AG04450 (cell line): ENCODE data around the gene MFSD11. TPM values are rescaled to one million over a fixed set of nuclear protein-coding genes. Genes with fewer than 3 reads are reported as not detected.

Experiments used
- CTCF ChIA-PET: fragments of 300-600, 350-600 bp; formaldehyde crosslinking; extraction: SDS; loops from one replicate; lab custom pipeline; 2022; ENCODE audit warnings: antibody characterized with exemption, inconsistent platforms; lab: Charles Lee
- POLR2A ChIA-PET: fragments of 350-600 bp; formaldehyde crosslinking; extraction: SDS; loops from one replicate; lab custom pipeline; 2021; ENCODE audit warnings: antibody characterized with exemption, inconsistent platforms; lab: Yijun Ruan, JAX
- DNase-seq: peaks from one replicate; pipeline ENCODE4 v3.0.0-alpha.2; 2011; ENCODE audit warnings: low read depth, low spot score
- H3K27ac ChIP-seq: one replicate; pipeline ENCODE4 v1.5.1; 2012; ENCODE audit warnings: low read depth, low read length, control low read depth
- H3K27me3 ChIP-seq: one replicate; pipeline ENCODE4 v1.6.0; 2012; ENCODE audit warnings: low read length; ENCODE audit not compliant: control insufficient read depth, insufficient read depth
- H3K4me3 ChIP-seq: 2 replicates; pipeline ENCODE4 v1.5.1; 2011; ENCODE audit warnings: mild to moderate bottlenecking, low read depth, low read length, control low read depth
- H3K9me3 ChIP-seq: 2 replicates; pipeline ENCODE4 v1.5.1; 2012; ENCODE audit warnings: low read length; ENCODE audit not compliant: control insufficient read depth, insufficient read depth
- CTCF ChIP-seq: IDR thresholded peaks from 2 replicates; pipeline ENCODE4 v1.5.1; 2011; ENCODE audit warnings: low read depth, low read length, control low read depth, inconsistent platforms
- polyA plus RNA-seq: library from polyadenylated mRNA; depleted of rRNA; stranded (reverse); fragments of >200 nt; gene quantifications from 2 replicates; pipeline ENCODE4 v1.2.3, GENCODE V29; 2011

The MFSD11 gene
- polyA plus RNA-seq, 1 experiment: 21.1 TPM

GRCh38 chr17:76702941-76703637, 34.8 kb upstream of the MFSD11 start:
- ChIA-PET POLR2A (no interaction called here), CTCF (interaction anchor here (0.9 to 3.1 kb wide), 2 partner anchors 12 to 180 kb away, joined by 5 to 18 read pairs; no protein-coding TSS in a partner anchor)
- no peak for DNase-seq
- H3K27me3 ChIP-seq: no peaks in the 10 kb centered on the region
- H3K27ac ChIP-seq: no peak overlapping the region
- TF ChIP-seq CTCF: no peak
- no peak overlapping the region for H3K4me3 ChIP-seq
- H3K9me3 ChIP-seq: no peaks in the 10 kb centered on the region

GRCh38 chr17:76704805-76705204, 33.1 kb upstream of the MFSD11 start:
- H3K4me3 ChIP-seq: no peak overlapping the region
- CTCF ChIA-PET: interaction anchor here (1.1 to 3.1 kb wide), 3 partner anchors 10 to 23 kb away, joined by 3 to 18 read pairs (median 4); no protein-coding TSS in a partner anchor
- TF ChIP-seq CTCF: no peak
- no peak overlapping the region for H3K27ac ChIP-seq
- DNase-seq: no peak
- H3K9me3 ChIP-seq: no peaks in the 10 kb centered on the region
- H3K27me3 ChIP-seq: no peaks in the 10 kb centered on the region
- POLR2A ChIA-PET: interaction anchor here (0.6 kb wide), 1 partner anchor 16 kb away, joined by 6 read pairs; no protein-coding TSS in a partner anchor

- no peak overlapping the region for H3K27ac ChIP-seq
- no peaks in the 10 kb centered on the region for H3K27me3 ChIP-seq
- no peak for DNase-seq
- ChIA-PET CTCF (no interaction called here), POLR2A (interaction anchor here (0.8 kb wide), 1 partner anchor 11 kb away, joined by 4 read pairs; no protein-coding TSS in a partner anchor)
- no peaks in the 10 kb centered on the region for H3K9me3 ChIP-seq
- no peak overlapping the region for H3K4me3 ChIP-seq
- no peak for TF ChIP-seq CTCF
These were observed 31.1 kb upstream of the MFSD11 start for GRCh38 chr17:76706817-76707216.

- peak overlapping the region; percentile 88 for H3K4me3 ChIP-seq
- no peak for DNase-seq
- TF ChIP-seq CTCF: no peak; the same call in 1 of the 2 replicates
- H3K27ac ChIP-seq: peak overlapping the region; percentile 96
- no peaks in the 10 kb centered on the region for H3K9me3 ChIP-seq
- no peaks in the 10 kb centered on the region for H3K27me3 ChIP-seq
- POLR2A ChIA-PET: interaction anchor here (1.1 to 1.5 kb wide), 2 partner anchors 27 to 36 kb away, joined by 3 to 4 read pairs; no protein-coding TSS in a partner anchor
- CTCF ChIA-PET: interaction anchor here (0.5 to 0.6 kb wide), 2 partner anchors 205 to 242 kb away, joined by 3 to 5 read pairs; no protein-coding TSS in a partner anchor
These were observed 29.7 kb upstream of the MFSD11 start for GRCh38 chr17:76707985-76708807.
